GM12872 (cell line): Measurements from ENCODE around the gene SAXO1.

Source experiments
- TF ChIP-seq, protein P1 (sequence below): IDR thresholded peaks from 3 replicates; pipeline ENCODE4 v1.5.1; 2011; ENCODE audit warnings: low read depth, mild to moderate bottlenecking, low read length, moderate library complexity; ENCODE audit not compliant: insufficient read depth

The SAXO1 gene

GRCh38 chr9:19023078-19023477 lies 9.9 kb downstream of the SAXO1 start:
- TF ChIP-seq, protein P1, sequence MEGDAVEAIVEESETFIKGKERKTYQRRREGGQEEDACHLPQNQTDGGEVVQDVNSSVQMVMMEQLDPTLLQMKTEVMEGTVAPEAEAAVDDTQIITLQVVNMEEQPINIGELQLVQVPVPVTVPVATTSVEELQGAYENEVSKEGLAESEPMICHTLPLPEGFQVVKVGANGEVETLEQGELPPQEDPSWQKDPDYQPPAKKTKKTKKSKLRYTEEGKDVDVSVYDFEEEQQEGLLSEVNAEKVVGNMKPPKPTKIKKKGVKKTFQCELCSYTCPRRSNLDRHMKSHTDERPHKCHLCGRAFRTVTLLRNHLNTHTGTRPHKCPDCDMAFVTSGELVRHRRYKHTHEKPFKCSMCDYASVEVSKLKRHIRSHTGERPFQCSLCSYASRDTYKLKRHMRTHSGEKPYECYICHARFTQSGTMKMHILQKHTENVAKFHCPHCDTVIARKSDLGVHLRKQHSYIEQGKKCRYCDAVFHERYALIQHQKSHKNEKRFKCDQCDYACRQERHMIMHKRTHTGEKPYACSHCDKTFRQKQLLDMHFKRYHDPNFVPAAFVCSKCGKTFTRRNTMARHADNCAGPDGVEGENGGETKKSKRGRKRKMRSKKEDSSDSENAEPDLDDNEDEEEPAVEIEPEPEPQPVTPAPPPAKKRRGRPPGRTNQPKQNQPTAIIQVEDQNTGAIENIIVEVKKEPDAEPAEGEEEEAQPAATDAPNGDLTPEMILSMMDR: no peak

GRCh38 chr9:19022206-19022605 lies 10.8 kb downstream of the SAXO1 start:
- TF ChIP-seq, protein P1: no peak

GRCh38 chr9:19020886-19021455 lies 12.0 kb downstream of the SAXO1 start:
- TF ChIP-seq, protein P1: no peak

DNA sequence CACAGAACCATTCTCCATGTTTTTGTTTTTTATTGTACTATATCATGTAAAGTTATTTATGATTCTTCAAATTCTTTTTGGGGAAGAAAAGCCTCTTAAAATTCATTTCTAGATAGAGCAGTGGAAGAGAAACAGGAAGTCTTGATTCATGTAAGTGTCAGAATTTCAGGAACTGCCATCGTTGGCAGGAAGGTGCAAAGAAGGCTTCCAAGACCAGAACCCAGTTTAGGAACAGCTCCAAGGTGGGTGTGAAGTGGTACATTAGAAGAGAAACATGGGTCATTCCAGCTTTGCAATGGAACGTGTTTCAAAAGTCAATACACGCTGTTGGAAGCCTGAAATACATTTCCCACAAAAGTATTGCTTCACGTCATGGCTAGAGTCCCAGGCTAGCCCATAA lies 14.8 kb downstream of the SAXO1 start:
- TF ChIP-seq, protein P1: no peak

DNA sequence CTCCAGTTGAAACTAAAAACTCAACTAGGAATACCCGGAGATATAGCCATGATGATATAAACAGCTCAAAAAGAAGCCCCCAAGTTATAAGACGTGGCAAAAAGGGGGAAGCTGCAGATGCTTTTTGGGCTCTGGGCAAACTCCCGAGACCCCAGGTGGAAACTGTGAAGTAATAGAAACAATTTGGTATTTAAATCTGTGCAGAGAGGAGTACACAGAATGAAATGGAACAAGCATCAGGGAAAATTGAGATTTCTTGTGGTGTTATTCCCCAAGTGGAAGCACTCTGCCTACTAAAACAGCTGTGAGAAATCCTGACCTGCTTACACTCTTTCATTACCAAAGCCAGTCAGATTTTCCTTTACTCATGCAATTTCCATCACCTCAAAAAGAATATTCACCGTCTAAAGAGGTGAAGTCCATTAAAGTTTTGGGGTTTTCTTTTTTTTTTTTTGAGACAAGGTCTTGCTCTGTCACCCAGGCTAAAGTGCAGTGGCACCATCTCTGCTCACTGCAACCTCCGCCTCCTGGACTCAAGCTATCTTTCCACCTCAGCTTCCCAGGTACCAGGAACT lies 23.5 kb downstream of the SAXO1 start:
- TF ChIP-seq, protein P1: no peak

- TF ChIP-seq, protein P1: no peak
Measured at GRCh38 chr9:19000133-19000532, 32.9 kb downstream of the SAXO1 start.

DNA sequence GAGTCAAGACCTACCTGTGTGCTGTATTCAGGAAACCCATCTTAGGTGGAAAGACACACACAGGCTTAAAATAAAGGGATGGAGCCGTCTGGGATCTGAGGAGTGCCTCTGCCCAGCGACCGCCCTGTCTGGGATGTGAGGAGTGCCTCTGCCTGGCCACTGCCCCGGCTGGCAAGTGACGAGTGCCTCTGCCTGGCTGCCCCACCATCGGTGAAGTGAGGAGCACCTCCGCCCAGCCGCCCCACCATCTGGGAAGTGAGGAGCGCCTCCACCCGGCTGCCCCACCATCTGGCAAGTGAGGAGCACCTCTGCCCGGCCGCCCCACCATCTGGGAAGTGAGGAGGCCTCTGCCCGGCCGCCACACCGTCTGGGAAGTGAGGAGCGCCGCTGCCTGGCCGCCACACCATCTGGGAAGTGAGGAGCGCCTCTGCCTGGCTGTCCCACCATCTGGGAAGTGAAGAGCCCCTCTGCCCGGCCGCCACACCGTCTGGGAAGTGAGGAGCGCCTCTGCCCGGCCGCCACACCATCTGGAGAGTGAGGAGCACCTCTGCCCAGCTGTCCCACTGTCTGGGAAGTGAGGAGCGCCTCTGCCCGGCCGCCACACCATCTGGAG lies 33.7 kb downstream of the SAXO1 start:
- TF ChIP-seq, protein P1: no peak
